IgD-negative memory B cell (primary cell): Measurements from ENCODE around the gene SVEP1. TPM values are rescaled to one million over a fixed set of nuclear protein-coding genes. Genes with fewer than 3 reads are reported as not detected.

Experiments
- H3K27ac Mint-ChIP-seq, 3 donors: one replicate each; pipeline ENCODE4 v1.8.0; 2020 to 2022; ENCODE audit warnings: mild to moderate bottlenecking in 3 of 3, mixed read lengths in 3 of 3, moderate library complexity in 1 of 3
- H3K27me3 Mint-ChIP-seq: one replicate; pipeline ENCODE4 v1.8.0; 2021; ENCODE audit warnings: mixed read lengths
- H3K36me3 Mint-ChIP-seq: one replicate; pipeline ENCODE4 v1.8.0; 2020; ENCODE audit warnings: mild to moderate bottlenecking, mixed read lengths
- H3K4me1 Mint-ChIP-seq, 3 donors: one replicate each; pipeline ENCODE4 v1.8.0; 2020 to 2022; ENCODE audit warnings: mixed read lengths in 3 of 3, mild to moderate bottlenecking in 1 of 3
- H3K4me3 Mint-ChIP-seq, 4 donors: one replicate each; pipeline ENCODE4 v1.8.0; 2020 to 2022; ENCODE audit warnings: mild to moderate bottlenecking in 4 of 4, mixed read lengths in 4 of 4, moderate library complexity in 3 of 4
- H3K9me3 Mint-ChIP-seq, 3 donors: one replicate each; pipeline ENCODE4 v1.8.0; 2020 to 2021; ENCODE audit warnings: mixed read lengths in 3 of 3, mild to moderate bottlenecking in 1 of 3
- polyA plus RNA-seq: library from polyadenylated mRNA; unstranded; fragments of 300-500 nt; fragmentation: Illumina TruSeq; gene quantifications from one replicate; pipeline ENCODE4 v1.2.3, GENCODE V29; 2021

Gene SVEP1
- polyA plus RNA-seq, 1 donor from 2014 or later, result not detected

- H3K27me3 Mint-ChIP-seq, result no peaks in the 10 kb centered on the region
- H3K9me3 Mint-ChIP-seq, result no peaks in the 10 kb centered on the region
- no peaks in the 10 kb centered on the region for H3K36me3 Mint-ChIP-seq
- H3K27ac Mint-ChIP-seq, result no peak overlapping the region
- peak overlapping the region in 1 of 4 donors; percentile 35 for H3K4me3 Mint-ChIP-seq
- H3K4me1 Mint-ChIP-seq, result no peaks in the 10 kb centered on the region
These were observed 58.3 kb downstream of the SVEP1 start for GRCh38 chr9:110521206-110521605.

GRCh38 chr9:110520120-110520701 is 59.3 kb downstream of the SVEP1 start:
- no peaks in the 10 kb centered on the region for H3K36me3 Mint-ChIP-seq
- no peak overlapping the region for H3K4me3 Mint-ChIP-seq
- no peaks in the 10 kb centered on the region for H3K4me1 Mint-ChIP-seq
- no peaks in the 10 kb centered on the region for H3K9me3 Mint-ChIP-seq
- no peak overlapping the region for H3K27ac Mint-ChIP-seq
- no peaks in the 10 kb centered on the region for H3K27me3 Mint-ChIP-seq

GRCh38 chr9:110517483-110517882 is 62.1 kb downstream of the SVEP1 start:
- H3K36me3 Mint-ChIP-seq, result no peaks in the 10 kb centered on the region
- no peak overlapping the region for H3K27ac Mint-ChIP-seq
- no peak overlapping the region for H3K4me3 Mint-ChIP-seq
- H3K27me3 Mint-ChIP-seq, result peaks cover 2% of the 10 kb centered on the region
- H3K4me1 Mint-ChIP-seq, result no peaks in the 10 kb centered on the region
- H3K9me3 Mint-ChIP-seq, result peaks cover 0 to 2% (median 0%) of the 10 kb centered on the region in 3 donors

GRCh38 chr9:110514897-110515296 is 64.6 kb downstream of the SVEP1 start:
- peaks cover 0 to 2% (median 0%) of the 10 kb centered on the region in 3 donors for H3K9me3 Mint-ChIP-seq
- no peaks in the 10 kb centered on the region for H3K36me3 Mint-ChIP-seq
- no peak overlapping the region for H3K27ac Mint-ChIP-seq
- no peaks in the 10 kb centered on the region for H3K4me1 Mint-ChIP-seq
- no peak overlapping the region for H3K4me3 Mint-ChIP-seq
- H3K27me3 Mint-ChIP-seq, result peaks cover 2% of the 10 kb centered on the region

GRCh38 chr9:110512817-110513216 is 66.7 kb downstream of the SVEP1 start:
- H3K4me3 Mint-ChIP-seq, result no peak overlapping the region
- peaks cover 0 to 2% (median 0%) of the 10 kb centered on the region in 3 donors for H3K9me3 Mint-ChIP-seq
- no peaks in the 10 kb centered on the region for H3K4me1 Mint-ChIP-seq
- H3K27me3 Mint-ChIP-seq, result peaks cover 2% of the 10 kb centered on the region
- no peak overlapping the region for H3K27ac Mint-ChIP-seq
- H3K36me3 Mint-ChIP-seq, result no peaks in the 10 kb centered on the region

- no peak overlapping the region for H3K4me3 Mint-ChIP-seq
- H3K27ac Mint-ChIP-seq, result no peak overlapping the region
- H3K27me3 Mint-ChIP-seq, result peaks cover 4% of the 10 kb centered on the region
- H3K4me1 Mint-ChIP-seq, result no peaks in the 10 kb centered on the region
- H3K9me3 Mint-ChIP-seq, result peaks cover 0 to 2% (median 0%) of the 10 kb centered on the region in 3 donors
- H3K36me3 Mint-ChIP-seq, result no peaks in the 10 kb centered on the region
These were observed 69.7 kb downstream of the SVEP1 start for GRCh38 chr9:110509792-110510191.

- H3K9me3 Mint-ChIP-seq, result no peaks in the 10 kb centered on the region
- no peak overlapping the region for H3K27ac Mint-ChIP-seq
- H3K36me3 Mint-ChIP-seq, result no peaks in the 10 kb centered on the region
- no peaks in the 10 kb centered on the region for H3K4me1 Mint-ChIP-seq
- H3K4me3 Mint-ChIP-seq, result no peak overlapping the region
- H3K27me3 Mint-ChIP-seq, result peaks cover 2% of the 10 kb centered on the region
These were observed 76.7 kb downstream of the SVEP1 start for GRCh38 chr9:110502842-110503241.

GRCh38 chr9:110499608-110500007 is 79.9 kb downstream of the SVEP1 start:
- no peak overlapping the region for H3K4me3 Mint-ChIP-seq
- H3K27me3 Mint-ChIP-seq, result peaks cover 1% of the 10 kb centered on the region
- no peaks in the 10 kb centered on the region for H3K9me3 Mint-ChIP-seq
- peak overlapping the region in 1 of 3 donors; percentile 14 for H3K27ac Mint-ChIP-seq
- no peaks in the 10 kb centered on the region for H3K4me1 Mint-ChIP-seq
- no peaks in the 10 kb centered on the region for H3K36me3 Mint-ChIP-seq

GRCh38 chr9:110487196-110487595 is 92.3 kb downstream of the SVEP1 start:
- no peaks in the 10 kb centered on the region for H3K36me3 Mint-ChIP-seq
- peaks cover 2 to 4% (median 3%) of the 10 kb centered on the region in 3 donors for H3K9me3 Mint-ChIP-seq
- no peaks in the 10 kb centered on the region for H3K4me1 Mint-ChIP-seq
- no peak overlapping the region for H3K4me3 Mint-ChIP-seq
- H3K27me3 Mint-ChIP-seq, result peaks cover 1% of the 10 kb centered on the region
- H3K27ac Mint-ChIP-seq, result peak overlapping the region in 1 of 3 donors; percentile 69

- Mint-ChIP-seq H3K36me3 (no peaks in the 10 kb centered on the region), H3K27ac (no peak overlapping the region), H3K4me1 (no peaks in the 10 kb centered on the region), H3K9me3 (peaks cover 2 to 4% (median 3%) of the 10 kb centered on the region in 3 donors), H3K4me3 (no peak overlapping the region), H3K27me3 (no peaks in the 10 kb centered on the region)
These were observed 93.3 kb downstream of the SVEP1 start for GRCh38 chr9:110486218-110486617.

GRCh38 chr9:110479481-110479880 is 100.1 kb downstream of the SVEP1 start:
- Mint-ChIP-seq H3K27ac (no peak overlapping the region), H3K9me3 (peaks cover 0 to 2% (median 0%) of the 10 kb centered on the region in 3 donors), H3K4me3 (no peak overlapping the region), H3K4me1 (no peaks in the 10 kb centered on the region), H3K36me3 (no peaks in the 10 kb centered on the region), H3K27me3 (no peaks in the 10 kb centered on the region)

GRCh38 chr9:110476251-110476650 is 103.3 kb downstream of the SVEP1 start:
- Mint-ChIP-seq H3K27ac (no peak overlapping the region), H3K36me3 (no peaks in the 10 kb centered on the region), H3K9me3 (no peaks in the 10 kb centered on the region), H3K4me1 (no peaks in the 10 kb centered on the region), H3K27me3 (no peaks in the 10 kb centered on the region), H3K4me3 (no peak overlapping the region)

- no peaks in the 10 kb centered on the region for H3K27me3 Mint-ChIP-seq
- no peaks in the 10 kb centered on the region for H3K36me3 Mint-ChIP-seq
- H3K4me1 Mint-ChIP-seq, result no peaks in the 10 kb centered on the region
- no peak overlapping the region for H3K27ac Mint-ChIP-seq
- H3K9me3 Mint-ChIP-seq, result peaks cover 0 to 3% (median 0%) of the 10 kb centered on the region in 3 donors
- no peak overlapping the region for H3K4me3 Mint-ChIP-seq
These were observed 107.4 kb downstream of the SVEP1 start for GRCh38 chr9:110472111-110472510.

GRCh38 chr9:110468950-110469349 is 110.6 kb downstream of the SVEP1 start:
- no peak overlapping the region for H3K4me3 Mint-ChIP-seq
- no peaks in the 10 kb centered on the region for H3K4me1 Mint-ChIP-seq
- peaks cover 0 to 3% (median 0%) of the 10 kb centered on the region in 3 donors for H3K9me3 Mint-ChIP-seq
- no peaks in the 10 kb centered on the region for H3K27me3 Mint-ChIP-seq
- no peak overlapping the region for H3K27ac Mint-ChIP-seq
- no peaks in the 10 kb centered on the region for H3K36me3 Mint-ChIP-seq

GRCh38 chr9:110465190-110465589 is 114.4 kb downstream of the SVEP1 start:
- H3K4me1 Mint-ChIP-seq, result peaks cover 0 to 1% (median 0%) of the 10 kb centered on the region in 3 donors
- peaks cover 0 to 1% (median 0%) of the 10 kb centered on the region in 3 donors for H3K9me3 Mint-ChIP-seq
- H3K27me3 Mint-ChIP-seq, result no peaks in the 10 kb centered on the region
- no peak overlapping the region for H3K4me3 Mint-ChIP-seq
- no peak overlapping the region for H3K27ac Mint-ChIP-seq
- H3K36me3 Mint-ChIP-seq, result no peaks in the 10 kb centered on the region

GRCh38 chr9:110464321-110464720 is 115.2 kb downstream of the SVEP1 start:
- Mint-ChIP-seq H3K27ac (no peak overlapping the region), H3K27me3 (no peaks in the 10 kb centered on the region), H3K4me1 (peaks cover 0 to 1% (median 0%) of the 10 kb centered on the region in 3 donors), H3K36me3 (no peaks in the 10 kb centered on the region), H3K4me3 (no peak overlapping the region), H3K9me3 (no peaks in the 10 kb centered on the region)
